PC-3 (cell line): ENCODE results near the gene SRRM2.

Experiments
- CTCF ChIP-seq: fragments of 300-600 bp; sonication (generic); conservative IDR thresholded peaks from 2 replicates; pipeline ENCODE4 v1.5.1; 2017; ENCODE audit warnings: antibody characterized with exemption, low read depth, mild to moderate bottlenecking, low read length
- EZH2 ChIP-seq: fragments of 300-600 bp; sonication (generic); IDR thresholded peaks from one replicate; pipeline ENCODE4 v1.6.1; 2017; ENCODE audit warnings: antibody characterized with exemption, mild to moderate bottlenecking, low read length; ENCODE audit not compliant: unreplicated experiment

- no peak for TF ChIP-seq CTCF
- TF ChIP-seq EZH2: no peak
Measured at GRCh38 chr16:2787406-2787805, 35.0 kb downstream of the SRRM2 start, which contains the start of gene PRSS33.
